GM10266 (cell line): ENCODE measurements around the gene TM4SF1.

ENCODE experiments used
- DNase-seq: peaks from one replicate; pipeline ENCODE4 v3.0.0; 2012; ENCODE audit errors: extremely low spot score
- TF ChIP-seq, protein P1 (sequence below): IDR thresholded peaks from 2 replicates; pipeline ENCODE4 v1.5.1; 2012; ENCODE audit warnings: mild to moderate bottlenecking, low read depth; ENCODE audit not compliant: control insufficient read depth, insufficient read depth; ENCODE audit errors: missing control alignments

Gene TM4SF1

DNA sequence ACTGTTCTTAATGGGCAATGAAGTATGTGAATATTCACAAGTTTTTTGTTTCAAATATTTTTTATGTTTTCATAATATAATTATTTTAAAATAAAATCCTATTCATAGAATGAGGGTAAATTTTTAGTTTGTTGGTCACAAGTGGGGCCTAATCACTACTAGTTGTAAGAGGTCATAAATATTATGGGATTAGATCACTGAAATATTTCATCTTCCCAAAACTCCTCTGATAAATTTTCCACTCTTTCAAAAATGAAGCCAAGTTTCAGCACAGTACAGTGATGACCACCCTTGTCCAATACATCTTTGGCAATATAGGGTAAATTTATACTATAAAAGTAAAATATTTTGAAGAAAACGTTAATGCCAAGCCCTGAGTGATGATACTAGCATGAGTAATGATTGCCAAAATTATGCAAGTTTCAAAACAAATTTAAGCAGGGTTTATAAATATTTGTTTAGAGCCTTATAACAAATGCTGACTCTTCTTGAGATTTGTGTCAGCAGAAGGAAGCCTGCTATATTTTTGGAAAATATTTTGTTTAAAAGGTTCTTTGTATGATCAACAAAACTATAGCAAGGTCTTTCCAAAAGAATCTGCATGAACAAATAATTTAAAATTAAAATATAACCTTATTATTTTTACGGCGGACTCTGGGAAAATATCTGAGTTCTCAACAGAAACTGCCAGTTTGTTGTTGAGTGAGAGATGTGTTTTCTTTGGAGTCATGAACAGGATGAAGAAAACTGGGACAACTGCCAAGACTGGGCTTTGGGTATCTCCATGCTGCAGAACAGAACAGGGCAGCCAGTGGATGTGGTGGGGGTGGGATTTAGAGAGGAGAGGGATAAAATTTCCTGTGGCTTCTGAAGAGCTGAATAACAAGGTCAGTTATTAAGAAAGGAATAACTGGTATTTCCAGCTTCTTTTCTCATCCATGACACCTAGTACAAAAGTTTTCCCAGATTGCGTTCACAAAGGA is 17.9 kb upstream of the TM4SF1 start:
- TF ChIP-seq, protein P1, sequence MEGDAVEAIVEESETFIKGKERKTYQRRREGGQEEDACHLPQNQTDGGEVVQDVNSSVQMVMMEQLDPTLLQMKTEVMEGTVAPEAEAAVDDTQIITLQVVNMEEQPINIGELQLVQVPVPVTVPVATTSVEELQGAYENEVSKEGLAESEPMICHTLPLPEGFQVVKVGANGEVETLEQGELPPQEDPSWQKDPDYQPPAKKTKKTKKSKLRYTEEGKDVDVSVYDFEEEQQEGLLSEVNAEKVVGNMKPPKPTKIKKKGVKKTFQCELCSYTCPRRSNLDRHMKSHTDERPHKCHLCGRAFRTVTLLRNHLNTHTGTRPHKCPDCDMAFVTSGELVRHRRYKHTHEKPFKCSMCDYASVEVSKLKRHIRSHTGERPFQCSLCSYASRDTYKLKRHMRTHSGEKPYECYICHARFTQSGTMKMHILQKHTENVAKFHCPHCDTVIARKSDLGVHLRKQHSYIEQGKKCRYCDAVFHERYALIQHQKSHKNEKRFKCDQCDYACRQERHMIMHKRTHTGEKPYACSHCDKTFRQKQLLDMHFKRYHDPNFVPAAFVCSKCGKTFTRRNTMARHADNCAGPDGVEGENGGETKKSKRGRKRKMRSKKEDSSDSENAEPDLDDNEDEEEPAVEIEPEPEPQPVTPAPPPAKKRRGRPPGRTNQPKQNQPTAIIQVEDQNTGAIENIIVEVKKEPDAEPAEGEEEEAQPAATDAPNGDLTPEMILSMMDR: no peak
- no peak for DNase-seq

DNA sequence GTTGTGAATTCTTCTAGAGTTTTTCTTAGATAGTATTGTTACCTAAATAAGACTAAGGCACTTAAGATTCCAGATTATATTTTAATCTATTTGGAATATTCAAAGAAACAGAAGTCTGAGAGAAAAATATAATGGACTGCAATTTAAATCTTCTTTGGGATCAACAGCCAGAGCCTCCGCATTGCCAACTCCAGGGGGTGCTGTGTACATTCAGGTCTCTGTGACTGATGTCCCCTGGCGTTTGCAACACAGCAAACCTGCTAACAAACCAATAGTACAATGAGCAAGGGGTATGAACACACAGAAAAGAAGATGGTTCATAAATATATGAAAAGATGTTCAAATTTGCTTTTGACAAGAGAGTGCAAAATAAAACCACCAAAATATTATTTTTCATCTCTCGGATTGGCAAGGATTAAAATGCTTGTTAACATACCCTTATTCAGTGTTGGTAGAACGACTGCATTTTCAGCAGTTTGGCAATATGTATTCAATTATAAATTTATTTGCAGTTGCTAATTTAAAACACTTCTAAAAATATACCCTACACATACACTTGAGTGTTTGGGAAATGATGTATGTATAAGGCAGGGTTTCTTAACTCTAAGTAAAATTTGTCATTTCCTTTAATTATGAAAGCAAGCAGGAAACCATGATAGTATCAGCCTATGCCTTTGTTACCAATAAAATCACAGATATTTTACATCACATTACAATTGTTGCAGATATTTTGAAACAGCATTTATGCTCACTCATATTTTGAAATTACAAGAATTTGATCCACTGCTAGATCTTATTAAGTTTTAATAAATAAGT is 16.1 kb upstream of the TM4SF1 start:
- peak; percentile 62 for DNase-seq
- TF ChIP-seq, protein P1: peak; percentile 71

DNA sequence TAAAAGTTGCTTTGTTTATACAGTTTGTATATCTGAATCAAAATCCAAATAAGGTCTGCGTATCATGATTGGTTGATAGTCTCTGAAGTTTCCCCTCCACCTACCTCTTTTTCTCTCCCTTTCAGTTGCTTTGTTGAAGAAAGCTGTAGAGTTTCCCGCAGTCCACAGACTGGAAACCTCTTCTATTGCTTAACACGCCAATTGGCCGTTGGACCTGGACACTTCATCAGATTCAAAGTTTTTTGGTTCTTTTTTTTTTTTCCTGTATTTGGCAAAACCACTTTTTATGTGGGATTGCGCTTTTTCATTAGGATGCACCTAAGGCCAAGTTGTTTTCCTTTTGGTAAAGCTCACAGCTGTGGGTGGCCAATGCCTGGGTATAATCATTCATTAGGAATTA is 14.5 kb upstream of the TM4SF1 start:
- TF ChIP-seq, protein P1: no peak

DNA sequence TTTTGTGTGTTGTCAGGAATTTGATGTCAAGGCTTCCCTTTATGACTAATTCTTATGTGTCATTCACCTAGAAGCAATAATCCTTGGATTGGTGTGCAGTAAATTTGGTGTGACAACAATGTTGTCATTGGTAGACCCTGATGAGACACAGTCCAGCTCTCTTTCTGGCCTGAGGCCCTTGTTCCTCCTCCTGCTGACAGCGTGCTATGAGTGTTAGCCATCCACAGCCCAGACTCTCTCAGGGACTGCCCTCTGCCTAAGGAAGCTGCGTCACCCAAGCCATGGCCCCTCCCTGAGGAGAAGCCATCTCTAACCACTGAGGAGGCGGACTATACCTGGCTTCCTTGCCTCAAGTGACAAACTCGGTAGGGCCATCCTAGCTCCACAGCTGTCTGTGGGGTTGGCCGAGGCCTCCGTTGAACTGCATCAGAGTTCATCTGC is 13.3 kb upstream of the TM4SF1 start:
- TF ChIP-seq, protein P1: no peak
- no peak for DNase-seq

More for the DNA sequence above, 14.5 kb upstream of the TM4SF1 start:
- DNase-seq: no peak

DNA sequence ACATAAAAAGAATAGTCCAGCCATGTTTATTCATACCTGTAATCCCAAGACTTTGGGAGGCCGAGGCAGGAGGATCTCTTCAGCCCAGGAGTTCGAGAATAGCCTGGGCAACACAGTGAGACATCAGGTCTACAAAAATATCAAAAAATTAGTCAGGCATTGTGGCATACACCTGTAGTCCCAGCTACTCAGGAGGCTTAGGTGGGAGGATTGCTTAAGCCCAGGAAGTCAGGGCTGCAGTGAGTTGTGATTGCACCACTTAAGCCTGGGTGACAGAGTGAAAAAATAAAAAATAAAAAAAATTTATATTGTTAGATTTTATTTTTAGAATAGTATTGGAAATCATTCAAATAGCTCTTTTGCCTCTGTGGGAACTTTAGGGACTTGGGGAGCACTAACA is 12.8 kb upstream of the TM4SF1 start:
- DNase-seq: no peak
- TF ChIP-seq, protein P1: no peak

- TF ChIP-seq, protein P1: no peak
- no peak for DNase-seq
Observed at GRCh38 chr3:149388531-149389417, 11.3 kb upstream of the TM4SF1 start.
